K562 (cell line): Measurements from ENCODE around the gene IL24. TPM values are rescaled to one million over a fixed set of nuclear protein-coding genes. Genes with fewer than 3 reads are reported as not detected.

ENCODE experiments used
- CBFA2T2 ChIP-seq: fragments of 450-650 bp; conservative IDR thresholded peaks from 2 replicates; pipeline ENCODE4 v1.6.1; 2017; ENCODE audit warnings: mild to moderate bottlenecking
- CBFA2T3 ChIP-seq: fragments of 450-650 bp; IDR thresholded peaks from 2 replicates; pipeline ENCODE4 v1.6.1; 2017
- ELF4 ChIP-seq: fragments of 450-650 bp; formaldehyde crosslinking; IDR thresholded peaks from 2 replicates; pipeline ENCODE4 v1.4.0; 2022; ENCODE audit warnings: missing genetic modification characterization
- HLTF ChIP-seq: fragments of 450-650 bp; IDR thresholded peaks from 2 replicates; pipeline ENCODE4 v1.6.1; 2016
- LEF1 ChIP-seq: fragments of 450-650 bp; IDR thresholded peaks from 2 replicates; pipeline ENCODE4 v1.6.1; 2016; ENCODE audit warnings: mild to moderate bottlenecking
- MECOM ChIP-seq: fragments of 250-450 bp; sonication (Bioruptor Pico); IDR thresholded peaks from 2 replicates; pipeline ENCODE4 v1.8.0; 2022; ENCODE audit warnings: inconsistent platforms
- NCOA2 ChIP-seq, 2 experiments: fragments of 450-650 bp; IDR thresholded peaks; 2 replicates each; pipeline ENCODE4 v1.6.1; 2018; ENCODE audit warnings: mild to moderate bottlenecking in 2 of 2, moderate library complexity in 1 of 2; ENCODE audit not compliant: partially characterized antibody in 2 of 2
- NR2C1 ChIP-seq, 2 experiments: fragments of 450-650 bp; IDR thresholded peaks; 2 replicates each; pipeline ENCODE4 v1.6.1; 2017; ENCODE audit warnings: mild to moderate bottlenecking in 2 of 2, antibody characterized with exemption in 1 of 2, inconsistent platforms in 1 of 2, missing compliant biosample characterization in 1 of 2, missing genetic modification characterization in 1 of 2
- NR2F6 ChIP-seq: fragments of 450-650 bp; formaldehyde crosslinking; IDR thresholded peaks from 2 replicates; pipeline ENCODE4 v1.4.0; 2020; ENCODE audit warnings: mild to moderate bottlenecking
- OTX1 ChIP-seq: fragments of 450-650 bp; formaldehyde crosslinking; IDR thresholded peaks from 2 replicates; pipeline ENCODE4 v1.4.0; 2022; ENCODE audit warnings: mild to moderate bottlenecking
- RFX5 ChIP-seq: IDR thresholded peaks from 2 replicates; pipeline ENCODE4 v1.6.1; 2011; ENCODE audit warnings: low read depth, mild to moderate bottlenecking, improper control_type of control experiment, low read length
- SPI1 ChIP-seq: IDR thresholded peaks from 2 replicates; pipeline ENCODE4 v1.6.1; 2011; ENCODE audit warnings: low read depth, low read length, control low read depth, borderline replicate concordance
- TSC22D4 ChIP-seq: fragments of 450-650 bp; IDR thresholded peaks from 2 replicates; pipeline ENCODE4 v1.6.1; 2016; ENCODE audit warnings: missing genetic modification characterization, missing biosample characterization, control low read depth
- YY1 ChIP-seq, 3 experiments: IDR thresholded peaks; 2 replicates each; pipeline ENCODE4 v1.6.1; 2011; ENCODE audit warnings: low read length in 2 of 3, mild to moderate bottlenecking in 2 of 3, moderate library complexity in 2 of 3, borderline replicate concordance in 1 of 3, control low read depth in 1 of 3, low read depth in 1 of 3; ENCODE audit not compliant: insufficient read depth in 3 of 3, insufficient replicate concordance in 2 of 3, control insufficient read depth in 1 of 3, insufficient read length in 1 of 3; ENCODE audit errors: extremely low read depth in 1 of 3
- ZKSCAN1 ChIP-seq: fragments of 150-350 bp; IDR thresholded peaks from 2 replicates; pipeline ENCODE4 v1.6.1; 2016; ENCODE audit warnings: low read depth, low read length
- polyA plus RNA-seq, 8 experiments: library from polyadenylated mRNA; depleted of rRNA in 4 of 8; stranded (reverse) in 5 of 8; unstranded in 3 of 8; fragments of >200 nt; fragmentation: Nextera tagmentation in 2 of 8; fragmentation: Illumina TruSeq in 1 of 8; extraction: Ambion mirVana in 2 of 8; extraction: Trizol in 1 of 8; gene quantifications; 2 replicates each; pipeline versions ENCODE4 v1.2.1 to v1.2.3, GENCODE V29; 2011 to 2014; ENCODE audit warnings: inconsistent platforms in 1 of 8, missing spikeins in 1 of 8
- total RNA-seq, 7 experiments: library from RNA; depleted of rRNA in 6 of 7; stranded (reverse); fragments of >200 nt in 6 of 7; fragmentation: Illumina TruSeq in 2 of 7; extraction: Trizol in 2 of 7; gene quantifications; 2 replicates each; pipeline versions ENCODE4 v1.2.1 to v1.2.3, GENCODE V29; 2011 to 2021; ENCODE audit warnings: low replicate concordance in 1 of 7
- TF ChIP-seq, protein P1 (sequence below): fragments of 450-650 bp; formaldehyde crosslinking; IDR thresholded peaks from 2 replicates; pipeline ENCODE4 v1.4.0; 2022; ENCODE audit warnings: missing genetic modification characterization
- TF ChIP-seq, protein P2 (sequence below), 2 experiments: fragments of 450-650 bp; IDR thresholded peaks; 2 replicates each; pipeline ENCODE4 v1.6.1; 2016
- TF ChIP-seq, protein P3 (sequence below): fragments of 200-800 bp; sonication (Bioruptor generic); IDR thresholded peaks from 2 replicates; pipeline ENCODE4 v1.6.1; 2017; ENCODE audit warnings: missing genetic modification characterization, missing compliant biosample characterization
- TF ChIP-seq, protein P4 (sequence below): fragments of 450-650 bp; formaldehyde crosslinking; conservative IDR thresholded peaks from 2 replicates; pipeline ENCODE4 v1.4.0; 2022; ENCODE audit warnings: mild to moderate bottlenecking, missing genetic modification characterization

IL24 gene
- total and polyA plus RNA-seq, 9 of the 15 experiments (the other 6 are each of a cell fraction or from before 2014, with no cell fraction given), result 0.04 to 0.19 TPM; not detected in 7

DNA sequence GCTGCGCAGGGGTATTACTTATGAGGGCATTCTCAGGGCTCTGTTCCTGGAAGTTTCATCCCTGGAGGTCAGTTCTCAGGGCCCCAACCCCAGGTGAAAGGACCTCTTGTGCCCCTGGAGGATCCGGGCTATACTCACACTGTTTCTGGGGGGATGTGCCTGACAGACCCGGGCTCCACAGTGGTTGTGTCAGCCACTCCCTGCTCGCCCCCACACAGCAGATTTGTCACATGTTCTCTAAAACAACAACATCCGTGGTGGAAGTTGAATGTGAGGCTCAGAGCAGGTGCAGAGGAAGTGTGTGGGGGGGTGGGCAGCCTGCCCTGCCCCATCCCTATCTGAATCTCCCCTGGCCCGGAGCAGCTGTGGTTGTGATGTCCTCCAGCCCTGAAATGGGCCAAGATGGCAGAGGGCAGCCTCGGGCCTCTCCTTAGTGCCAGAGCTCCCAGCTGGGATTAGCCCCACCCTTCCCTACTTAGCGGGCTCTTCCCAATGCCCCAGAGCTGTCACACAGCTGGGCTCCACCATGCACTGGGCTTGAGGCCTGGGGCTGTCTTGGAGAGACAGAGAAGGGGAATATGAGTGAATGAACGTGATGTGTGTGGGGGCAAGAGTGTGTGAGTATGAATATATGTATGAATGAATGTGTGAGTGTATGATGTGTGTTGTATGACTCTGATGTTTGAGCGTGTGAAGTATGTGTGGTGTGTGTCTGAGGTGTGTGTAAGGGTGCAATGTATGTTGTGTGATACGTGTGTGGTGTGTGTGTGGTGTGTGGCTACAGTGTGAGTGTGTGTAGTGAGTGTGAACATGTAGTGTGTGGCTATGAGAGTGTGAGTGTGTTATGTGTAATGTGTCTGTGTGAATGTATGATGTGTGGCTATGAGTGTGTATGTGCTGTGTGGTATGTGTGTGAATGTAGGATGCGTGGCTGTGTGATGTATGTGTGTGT lies 26.0 kb downstream of the IL24 start (continued):
- TF ChIP-seq, protein P1, sequence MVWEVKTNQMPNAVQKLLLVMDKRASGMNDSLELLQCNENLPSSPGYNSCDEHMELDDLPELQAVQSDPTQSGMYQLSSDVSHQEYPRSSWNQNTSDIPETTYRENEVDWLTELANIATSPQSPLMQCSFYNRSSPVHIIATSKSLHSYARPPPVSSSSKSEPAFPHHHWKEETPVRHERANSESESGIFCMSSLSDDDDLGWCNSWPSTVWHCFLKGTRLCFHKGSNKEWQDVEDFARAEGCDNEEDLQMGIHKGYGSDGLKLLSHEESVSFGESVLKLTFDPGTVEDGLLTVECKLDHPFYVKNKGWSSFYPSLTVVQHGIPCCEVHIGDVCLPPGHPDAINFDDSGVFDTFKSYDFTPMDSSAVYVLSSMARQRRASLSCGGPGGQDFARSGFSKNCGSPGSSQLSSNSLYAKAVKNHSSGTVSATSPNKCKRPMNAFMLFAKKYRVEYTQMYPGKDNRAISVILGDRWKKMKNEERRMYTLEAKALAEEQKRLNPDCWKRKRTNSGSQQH, result peak; percentile 17; the same call in 1 of the 2 replicates
- TF ChIP-seq CBFA2T3 (peak; percentile 34; the same call in 1 of the 2 replicates), NR2C1 (IDR thresholded peaks at IDR 0.05) (peak; percentile 26; the same call in 1 of the 2 replicates), NR2C1 (tag; IDR thresholded peaks at IDR 0.05) (no peak), HLTF (peak; percentile 38; the same call in 1 of the 2 replicates), NCOA2 (IDR thresholded peaks at IDR 0.05; ENCODE audit: partially characterized antibody in 2 of 2) (peak in 1 of 2 experiments; percentile 51), CBFA2T2 (peak; percentile 26; the same call in 1 of the 2 replicates), SPI1 (peak; percentile 31; the same call in 1 of the 2 replicates), ZKSCAN1 (no peak), MECOM (CRISPR knock-in tag) (no peak), NR2F6 (no peak), RFX5 (no peak), YY1 (IDR thresholded peaks at IDR 0.05; ENCODE audit: borderline replicate concordance in 1 of 3, control insufficient read depth in 1 of 3, extremely low read depth in 1 of 3, insufficient read depth in 3 of 3, insufficient read length in 1 of 3, insufficient replicate concordance in 2 of 3, low read depth in 1 of 3, low read length in 2 of 3) (no peak), LEF1 (no peak), TSC22D4 (tag) (peak; percentile 93), ELF4 (CRISPR knock-in tag) (0 out of 2 replicates have a peak, but pooled peaks have one; percentile 60), OTX1 (0 out of 2 replicates have a peak, but pooled peaks have one; percentile 61)
- TF ChIP-seq, protein P2, sequence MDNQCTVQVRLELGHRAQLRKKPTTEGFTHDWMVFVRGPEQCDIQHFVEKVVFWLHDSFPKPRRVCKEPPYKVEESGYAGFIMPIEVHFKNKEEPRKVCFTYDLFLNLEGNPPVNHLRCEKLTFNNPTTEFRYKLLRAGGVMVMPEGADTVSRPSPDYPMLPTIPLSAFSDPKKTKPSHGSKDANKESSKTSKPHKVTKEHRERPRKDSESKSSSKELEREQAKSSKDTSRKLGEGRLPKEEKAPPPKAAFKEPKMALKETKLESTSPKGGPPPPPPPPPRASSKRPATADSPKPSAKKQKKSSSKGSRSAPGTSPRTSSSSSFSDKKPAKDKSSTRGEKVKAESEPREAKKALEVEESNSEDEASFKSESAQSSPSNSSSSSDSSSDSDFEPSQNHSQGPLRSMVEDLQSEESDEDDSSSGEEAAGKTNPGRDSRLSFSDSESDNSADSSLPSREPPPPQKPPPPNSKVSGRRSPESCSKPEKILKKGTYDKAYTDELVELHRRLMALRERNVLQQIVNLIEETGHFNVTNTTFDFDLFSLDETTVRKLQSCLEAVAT (IDR thresholded peaks at IDR 0.05), result no peak
- TF ChIP-seq, protein P3, sequence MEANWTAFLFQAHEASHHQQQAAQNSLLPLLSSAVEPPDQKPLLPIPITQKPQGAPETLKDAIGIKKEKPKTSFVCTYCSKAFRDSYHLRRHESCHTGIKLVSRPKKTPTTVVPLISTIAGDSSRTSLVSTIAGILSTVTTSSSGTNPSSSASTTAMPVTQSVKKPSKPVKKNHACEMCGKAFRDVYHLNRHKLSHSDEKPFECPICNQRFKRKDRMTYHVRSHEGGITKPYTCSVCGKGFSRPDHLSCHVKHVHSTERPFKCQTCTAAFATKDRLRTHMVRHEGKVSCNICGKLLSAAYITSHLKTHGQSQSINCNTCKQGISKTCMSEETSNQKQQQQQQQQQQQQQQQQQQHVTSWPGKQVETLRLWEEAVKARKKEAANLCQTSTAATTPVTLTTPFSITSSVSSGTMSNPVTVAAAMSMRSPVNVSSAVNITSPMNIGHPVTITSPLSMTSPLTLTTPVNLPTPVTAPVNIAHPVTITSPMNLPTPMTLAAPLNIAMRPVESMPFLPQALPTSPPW, result peak; percentile 34
- TF ChIP-seq, protein P4, sequence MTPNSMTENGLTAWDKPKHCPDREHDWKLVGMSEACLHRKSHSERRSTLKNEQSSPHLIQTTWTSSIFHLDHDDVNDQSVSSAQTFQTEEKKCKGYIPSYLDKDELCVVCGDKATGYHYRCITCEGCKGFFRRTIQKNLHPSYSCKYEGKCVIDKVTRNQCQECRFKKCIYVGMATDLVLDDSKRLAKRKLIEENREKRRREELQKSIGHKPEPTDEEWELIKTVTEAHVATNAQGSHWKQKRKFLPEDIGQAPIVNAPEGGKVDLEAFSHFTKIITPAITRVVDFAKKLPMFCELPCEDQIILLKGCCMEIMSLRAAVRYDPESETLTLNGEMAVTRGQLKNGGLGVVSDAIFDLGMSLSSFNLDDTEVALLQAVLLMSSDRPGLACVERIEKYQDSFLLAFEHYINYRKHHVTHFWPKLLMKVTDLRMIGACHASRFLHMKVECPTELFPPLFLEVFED, result peak; percentile 83
